NB4 (cell line): ENCODE results near the gene SLC37A1.

Source experiments
- MAX ChIP-seq: IDR thresholded peaks from 2 replicates; pipeline ENCODE4 v1.6.1; 2011; ENCODE audit warnings: low read depth, low read length
- POLR2A ChIP-seq: IDR thresholded peaks from 2 replicates; pipeline ENCODE4 v1.6.1; 2011; ENCODE audit warnings: mild to moderate bottlenecking; ENCODE audit not compliant: insufficient read length; ENCODE audit errors: extremely low read depth
- TF ChIP-seq, protein P1 (sequence below): IDR thresholded peaks from one replicate; pipeline ENCODE4 v1.5.1; 2012; ENCODE audit warnings: low read depth, low read length

DNA sequence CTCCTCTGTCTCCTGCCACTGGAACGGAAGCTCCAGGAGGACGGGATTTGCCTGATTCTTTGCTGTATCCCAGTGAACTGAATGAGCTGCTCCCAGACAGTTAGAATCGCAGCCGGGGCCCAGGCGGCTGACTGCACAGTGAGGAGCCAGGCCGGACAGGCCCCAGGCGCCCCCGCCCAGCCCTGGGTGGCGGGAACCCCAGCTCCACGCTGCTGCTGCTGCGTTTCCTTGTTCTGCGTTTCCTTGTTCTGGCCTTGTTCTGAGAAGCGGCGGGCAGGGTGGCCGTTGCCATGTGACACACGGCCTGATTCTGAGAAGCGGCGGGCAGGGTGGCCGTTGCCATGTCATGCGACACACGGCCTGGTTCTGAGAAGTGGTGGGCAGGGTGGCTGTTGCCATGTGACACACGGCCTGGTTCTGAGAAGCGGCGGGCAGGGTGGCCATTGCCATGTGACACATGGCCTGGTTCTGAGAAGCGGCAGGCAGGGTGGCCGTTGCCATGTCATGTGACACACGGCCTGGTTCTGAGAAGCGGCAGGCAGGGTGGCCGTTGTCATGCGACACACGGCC is 56.2 kb downstream of the SLC37A1 start:
- TF ChIP-seq, protein P1, sequence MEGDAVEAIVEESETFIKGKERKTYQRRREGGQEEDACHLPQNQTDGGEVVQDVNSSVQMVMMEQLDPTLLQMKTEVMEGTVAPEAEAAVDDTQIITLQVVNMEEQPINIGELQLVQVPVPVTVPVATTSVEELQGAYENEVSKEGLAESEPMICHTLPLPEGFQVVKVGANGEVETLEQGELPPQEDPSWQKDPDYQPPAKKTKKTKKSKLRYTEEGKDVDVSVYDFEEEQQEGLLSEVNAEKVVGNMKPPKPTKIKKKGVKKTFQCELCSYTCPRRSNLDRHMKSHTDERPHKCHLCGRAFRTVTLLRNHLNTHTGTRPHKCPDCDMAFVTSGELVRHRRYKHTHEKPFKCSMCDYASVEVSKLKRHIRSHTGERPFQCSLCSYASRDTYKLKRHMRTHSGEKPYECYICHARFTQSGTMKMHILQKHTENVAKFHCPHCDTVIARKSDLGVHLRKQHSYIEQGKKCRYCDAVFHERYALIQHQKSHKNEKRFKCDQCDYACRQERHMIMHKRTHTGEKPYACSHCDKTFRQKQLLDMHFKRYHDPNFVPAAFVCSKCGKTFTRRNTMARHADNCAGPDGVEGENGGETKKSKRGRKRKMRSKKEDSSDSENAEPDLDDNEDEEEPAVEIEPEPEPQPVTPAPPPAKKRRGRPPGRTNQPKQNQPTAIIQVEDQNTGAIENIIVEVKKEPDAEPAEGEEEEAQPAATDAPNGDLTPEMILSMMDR: no peak
- TF ChIP-seq MAX (no peak), POLR2A (no peak)
